Keratinocyte (primary cell): ENCODE measurements around the gene SBNO1. TPM values are rescaled to one million over a fixed set of nuclear protein-coding genes. Genes with fewer than 3 reads are reported as not detected.

ENCODE experiments used
- DNase-seq: peaks from one replicate; pipeline ENCODE4 v3.0.0-alpha.2; 2011; ENCODE audit warnings: low read depth, missing footprints, low spot score
- FAIRE-seq: peaks from 2 replicates; lab custom pipeline; 2011; peaks lifted over from hg19 to GRCh38; lab: Jason Lieb, UNC
- H2AFZ ChIP-seq: 2 replicates; pipeline ENCODE4 v1.6.0; 2012; ENCODE audit warnings: low read length, control low read depth, inconsistent platforms; ENCODE audit not compliant: control insufficient read depth
- H3K27ac ChIP-seq: 2 replicates; pipeline ENCODE4 v1.5.1; 2011; ENCODE audit warnings: low read length; ENCODE audit not compliant: control insufficient read depth, insufficient read depth
- H3K27me3 ChIP-seq: 3 replicates; pipeline ENCODE4 v1.6.0; 2011; ENCODE audit warnings: low read length; ENCODE audit not compliant: control insufficient read depth, insufficient read depth; ENCODE audit errors: extremely low read depth
- H3K36me3 ChIP-seq, 2 experiments: 2 replicates in 1 of 2; 3 replicates in 1 of 2; pipeline ENCODE4 v1.5.1; 2011; ENCODE audit warnings: low read length in 2 of 2, mild to moderate bottlenecking in 1 of 2; ENCODE audit not compliant: control insufficient read depth in 2 of 2, insufficient read depth in 2 of 2; ENCODE audit errors: extremely low read depth in 1 of 2
- H3K4me1 ChIP-seq: 3 replicates; pipeline ENCODE4 v1.5.1; 2011; ENCODE audit warnings: low read length; ENCODE audit not compliant: control insufficient read depth, insufficient read depth; ENCODE audit errors: extremely low read depth
- H3K4me2 ChIP-seq: 3 replicates; pipeline ENCODE4 v1.6.0; 2011; ENCODE audit warnings: low read depth, low read length; ENCODE audit not compliant: control insufficient read depth, insufficient read depth; ENCODE audit errors: extremely low read depth
- H3K4me3 ChIP-seq, 3 experiments: fragments of 200-600 bp in 1 of 3; sonication (generic) in 1 of 3; 2 replicates in 2 of 3; 3 replicates in 1 of 3; pipeline ENCODE4 v1.5.1; 2011 to 2016; ENCODE audit warnings: low read length in 3 of 3, mild to moderate bottlenecking in 3 of 3, control low read depth in 2 of 3, inconsistent platforms in 1 of 3, low read depth in 1 of 3, mixed read lengths in 1 of 3, mixed run types in 1 of 3, moderate library complexity in 1 of 3; ENCODE audit not compliant: control insufficient read depth in 2 of 3, insufficient read depth in 2 of 3; ENCODE audit errors: extremely low read depth in 1 of 3
- H3K79me2 ChIP-seq: 2 replicates; pipeline ENCODE4 v1.6.0; 2012; ENCODE audit warnings: low read length; ENCODE audit not compliant: control insufficient read depth, insufficient read depth
- H3K9ac ChIP-seq: 3 replicates; pipeline ENCODE4 v1.6.0; 2011; ENCODE audit warnings: low read length; ENCODE audit not compliant: control insufficient read depth, insufficient read depth; ENCODE audit errors: extremely low read depth
- H3K9me1 ChIP-seq: 3 replicates; pipeline ENCODE4 v1.6.0; 2011; ENCODE audit warnings: low read length; ENCODE audit not compliant: control insufficient read depth, insufficient read depth; ENCODE audit errors: extremely low read depth
- H3K9me3 ChIP-seq: 2 replicates; pipeline ENCODE4 v1.5.1; 2012; ENCODE audit warnings: low read depth, low read length; ENCODE audit not compliant: control insufficient read depth
- H4K20me1 ChIP-seq: 3 replicates; pipeline ENCODE4 v1.6.0; 2011; ENCODE audit warnings: low read length; ENCODE audit not compliant: control insufficient read depth, insufficient read depth; ENCODE audit errors: extremely low read depth
- CTCF ChIP-seq, 3 experiments: IDR thresholded peaks in 1 of 3; conservative IDR thresholded peaks in 1 of 3; optimal IDR thresholded peaks in 1 of 3; 2 replicates in 2 of 3; 3 replicates in 1 of 3; pipeline versions ENCODE3 to v1.5.1; 2011; ENCODE audit warnings: low read length in 3 of 3, mild to moderate bottlenecking in 3 of 3, moderate library complexity in 2 of 3, control low read depth in 1 of 3, inconsistent platforms in 1 of 3; ENCODE audit not compliant: insufficient read depth in 2 of 3; ENCODE audit errors: extremely low read depth in 1 of 3
- EZH2 ChIP-seq: IDR thresholded peaks from one replicate; pipeline ENCODE4 v1.6.1; 2012; ENCODE audit warnings: inconsistent platforms, mild to moderate bottlenecking, low read length, moderate library complexity
- dilution Hi-C: fragments of 300-500 bp; cut with MboI; formaldehyde crosslinking; loops from one replicate; pipeline ENCODE4 v1.7.0; 2020; ENCODE audit warnings: low sequenced_read_pairs; ENCODE audit not compliant: extremely low pct_ligation_motif_present
- polyA plus RNA-seq, 5 experiments: library from polyadenylated mRNA; depleted of rRNA in 3 of 5; stranded (reverse) in 3 of 5; stranded (forward) in 1 of 5; unstranded in 1 of 5; fragments of >200 nt; gene quantifications; 1 replicate in 1 of 5; 2 replicates in 3 of 5; 3 replicates in 1 of 5; pipeline versions ENCODE4 v1.2.1 to v1.2.3, GENCODE V29; 2011 to 2012; ENCODE audit warnings: missing spikeins in 2 of 5, low read depth in 1 of 5, low replicate concordance in 1 of 5

The SBNO1 gene
- polyA plus RNA-seq, 1 donor (not counting 4 experiments of a cell fraction or from before 2014, with no cell fraction given), result 18.4 TPM

GRCh38 chr12:123396954-123397353 lies 32.3 kb upstream of the SBNO1 start:
- TF ChIP-seq CTCF (optimal IDR thresholded peaks at IDR 0.05 in 1 of 3, IDR thresholded peaks at IDR 0.05 in 1 of 3, conservative IDR thresholded peaks at IDR 0.05 in 1 of 3; ENCODE audit: extremely low read depth in 1 of 3, insufficient read depth in 2 of 3, low read length in 3 of 3) (no peak), EZH2 (no peak)
- H3K4me2 ChIP-seq, result no peak overlapping the region
- peaks cover 30 to 37% of the 10 kb centered on the region in 2 experiments for H3K36me3 ChIP-seq
- FAIRE-seq (no peak), DNase-seq (no peak)
- H3K27ac ChIP-seq, result no peak overlapping the region
- peaks cover 63% of the 10 kb centered on the region for H3K79me2 ChIP-seq
- no peak overlapping the region for H3K4me3 ChIP-seq
- no peak overlapping the region for H2AFZ ChIP-seq
- H4K20me1 ChIP-seq, result peaks cover 13% of the 10 kb centered on the region
- dilution Hi-C loops, result no loop called here
- H3K9me1 ChIP-seq, result no peaks in the 10 kb centered on the region
- H3K9ac ChIP-seq, result no peak overlapping the region
- H3K27me3 ChIP-seq, result no peaks in the 10 kb centered on the region
- no peaks in the 10 kb centered on the region for H3K4me1 ChIP-seq
- no peaks in the 10 kb centered on the region for H3K9me3 ChIP-seq

- no peak for FAIRE-seq
- H3K79me2 ChIP-seq, result peaks cover 64% of the 10 kb centered on the region
These were observed 31.9 kb upstream of the SBNO1 start for GRCh38 chr12:123396543-123396942.

More at GRCh38 chr12:123396543-123396942, 31.9 kb upstream of the SBNO1 start:
- Histone ChIP-seq H3K9me3 (no peaks in the 10 kb centered on the region), H3K4me3 (no peak overlapping the region), H3K4me2 (no peak overlapping the region), H3K9me1 (no peaks in the 10 kb centered on the region), H3K36me3 (peaks cover 31 to 41% of the 10 kb centered on the region in 2 experiments), H2AFZ (no peak overlapping the region), H3K4me1 (no peaks in the 10 kb centered on the region), H4K20me1 (peaks cover 14% of the 10 kb centered on the region), H3K27ac (no peak overlapping the region), H3K9ac (no peak overlapping the region), H3K27me3 (no peaks in the 10 kb centered on the region)
- no peak for DNase-seq
- dilution Hi-C loops, result no loop called here
- TF ChIP-seq EZH2, result no peak
- TF ChIP-seq CTCF (optimal IDR thresholded peaks at IDR 0.05 in 1 of 3, IDR thresholded peaks at IDR 0.05 in 1 of 3, conservative IDR thresholded peaks at IDR 0.05 in 1 of 3; ENCODE audit: extremely low read depth in 1 of 3, insufficient read depth in 2 of 3, low read length in 3 of 3), result no peak
